ENCODE data around the gene ASB10. TPM values are rescaled to one million over a fixed set of nuclear protein-coding genes. Genes with fewer than 3 reads are reported as not detected.

Gene ASB10
- total and polyA plus RNA-seq, 2 of the 4 experiments (the other 2 are of a cell fraction), result not detected

GRCh38 chr7:151205730-151206129 is 18.7 kb upstream of the ASB10 start:
- H3K9ac ChIP-seq (ENCODE audit: low read depth, low read length), result no peak overlapping the region
- in situ Hi-C loops (cut with MboI; ENCODE audit: low sequenced_read_pairs), result no loop called here

More at GRCh38 chr7:151205730-151206129, 18.7 kb upstream of the ASB10 start:
- Histone ChIP-seq H2BK20ac (ENCODE audit: low read depth, low read length) (no peak overlapping the region), H3K9me1 (ENCODE audit: insufficient read depth, low read length) (no peaks in the 10 kb centered on the region; the same call in 1 of the 2 replicates), H2AFZ (replicated peaks; ENCODE audit: low read length, poor library complexity) (no peak overlapping the region), H3K79me1 (ENCODE audit: low read depth in 1 of 2, low read length in 2 of 2) (no peaks in the 10 kb centered on the region), H2AK9ac (replicated peaks; ENCODE audit: low read depth, low read length, poor library complexity) (no peak overlapping the region), H3K9me3 (ENCODE audit: control insufficient read depth, insufficient read depth, low read length) (no peaks in the 10 kb centered on the region), H3K56ac (ENCODE audit: extremely low read depth, insufficient read depth, low read length) (no peak overlapping the region), H2AK5ac (ENCODE audit: low read depth, low read length) (no peak overlapping the region), H2BK15ac (ENCODE audit: low read depth, low read length) (no peak overlapping the region), H3K4me1 (ENCODE audit: control insufficient read depth, insufficient read depth, low read length) (no peaks in the 10 kb centered on the region), H3K27ac (ENCODE audit: insufficient read depth, low read length) (no peak overlapping the region), H3K4me2 (ENCODE audit: low read depth, low read length) (no peak overlapping the region), H4K5ac (ENCODE audit: low read depth, low read length) (no peak overlapping the region), H3K18ac (ENCODE audit: low read depth, low read length) (no peak overlapping the region), H4K8ac (ENCODE audit: low read depth in 2 of 2, low read length in 2 of 2) (no peak overlapping the region), H4K20me1 (ENCODE audit: insufficient read depth, low read length) (no peaks in the 10 kb centered on the region), H3K4ac (ENCODE audit: low read depth, low read length) (no peak overlapping the region), H3K4me3 (ENCODE audit: insufficient read depth, low read depth, low read length) (no peak overlapping the region), H3K27me3 (ENCODE audit: control insufficient read depth, insufficient read depth, low read length) (peaks cover 70% of the 10 kb centered on the region), H3K14ac (replicated peaks; ENCODE audit: low read depth, low read length) (no peak overlapping the region), H2BK5ac (ENCODE audit: low read depth, low read length, poor library complexity, severe bottlenecking) (no peak overlapping the region), H2BK120ac (ENCODE audit: low read depth, low read length) (no peak overlapping the region), H3K23ac (ENCODE audit: low read depth, low read length) (no peak overlapping the region), H3K36me3 (ENCODE audit: control insufficient read depth, insufficient read depth, low read length) (no peaks in the 10 kb centered on the region), H4K91ac (ENCODE audit: insufficient read depth, low read depth, low read length) (no peak overlapping the region)
- TF ChIP-seq RCOR1 (IDR thresholded peaks at IDR 0.05; ENCODE audit: insufficient replicate concordance, low read length), result no peak
- TF ChIP-seq FOS (IDR thresholded peaks at IDR 0.05; ENCODE audit: low read depth, low read length), result no peak
- TF ChIP-seq BHLHE40 (IDR thresholded peaks at IDR 0.05; ENCODE audit: low read depth, low read length), result no peak
- no peak for TF ChIP-seq MAFK (IDR thresholded peaks at IDR 0.05; ENCODE audit: low read depth, low read length)
- no peak for TF ChIP-seq MAZ (IDR thresholded peaks at IDR 0.05; ENCODE audit: borderline replicate concordance, low read depth, low read length)
- no peak for TF ChIP-seq POLR2A (IDR thresholded peaks at IDR 0.05; ENCODE audit: low read depth, low read length)
- no peak for TF ChIP-seq MXI1 (IDR thresholded peaks at IDR 0.05; ENCODE audit: borderline replicate concordance, low read depth, low read length)
- DNase-seq, result no peak
- no CpG with 5 or more reads among the region's 6 CpGs for WGBS, 2 experiments (ENCODE audit: extremely low coverage in 2 of 2, insufficient read length in 1 of 2)
- intact Hi-C loops (cut with micrococcal nuclease), result no loop called here
- ATAC-seq (ENCODE audit: low read depth), result no peak
- ChIA-PET POLR2A (ENCODE audit: unreplicated experiment) (no interaction called here), CTCF (interaction anchor here (0.6 kb wide), 1 partner anchor 24 kb away, joined by 3 read pairs; no protein-coding TSS in a partner anchor)
- dilution Hi-C loops (cut with HindIII; ENCODE audit: low sequenced_read_pairs, unreplicated experiment), result no loop called here
- no TSS peak for BruUV-seq (replicated peaks)

Measured in IMR-90 (cell line).